ENCODE data around the gene PURA.

PURA gene

GRCh38 chr5:140111011-140111858 is 2.7 kb upstream of the PURA start (continued):
- TF ChIP-seq ELK4 (IDR thresholded peaks at IDR 0.05; ENCODE audit: borderline replicate concordance, low read depth, low read length) (no peak), KLF9 (tag by site-specific recombination; IDR thresholded peaks at IDR 0.05; ENCODE audit: low read depth) (0 out of 2 replicates have a peak, but pooled peaks have one; percentile 17), PRDM10 (tag by site-specific recombination; IDR thresholded peaks at IDR 0.05) (peak; percentile 42; the same call in 1 of the 2 replicates), ZNF157 (tag by site-specific recombination; IDR thresholded peaks at IDR 0.05) (no peak), ZNF785 (tag by site-specific recombination; IDR thresholded peaks at IDR 0.05) (no peak), ZNF514 (tag by site-specific recombination; IDR thresholded peaks at IDR 0.05) (no peak), ZNF596 (tag by site-specific recombination; IDR thresholded peaks at IDR 0.05) (no peak), ZNF549 (tag by site-specific recombination; IDR thresholded peaks at IDR 0.05) (no peak), ZFP41 (tag by site-specific recombination; IDR thresholded peaks at IDR 0.05; ENCODE audit: borderline replicate concordance) (no peak), REPIN1 (tag by site-specific recombination; IDR thresholded peaks at IDR 0.05; ENCODE audit: low read depth) (no peak), ZXDB (tag by site-specific recombination; IDR thresholded peaks at IDR 0.05) (0 out of 2 replicates have a peak, but pooled peaks have one; percentile 26), ZSCAN16 (tag by site-specific recombination; IDR thresholded peaks at IDR 0.05) (no peak), TRIM28 (IDR thresholded peaks at IDR 0.05; ENCODE audit: borderline replicate concordance, low read length) (no peak), ZFP69B (tag by site-specific recombination; IDR thresholded peaks at IDR 0.05) (0 out of 2 replicates have a peak, but pooled peaks have one; percentile 10), ZBTB21 (tag by site-specific recombination; IDR thresholded peaks at IDR 0.05) (no peak), SP2 (tag by site-specific recombination; IDR thresholded peaks at IDR 0.05) (peak; percentile 78), ZNF16 (tag by site-specific recombination; IDR thresholded peaks at IDR 0.05; ENCODE audit: low read depth) (no peak), ZNF341 (tag by site-specific recombination; IDR thresholded peaks at IDR 0.05; ENCODE audit: low read depth) (no peak), ZNF521 (tag by site-specific recombination; IDR thresholded peaks at IDR 0.05) (no peak), ZNF155 (tag by site-specific recombination; IDR thresholded peaks at IDR 0.05) (no peak), ZNF175 (tag by site-specific recombination; IDR thresholded peaks at IDR 0.05) (no peak), ZNF707 (tag by site-specific recombination; IDR thresholded peaks at IDR 0.05) (no peak), ZNF654 (tag by site-specific recombination; IDR thresholded peaks at IDR 0.05; ENCODE audit: low read depth) (no peak), ZNF548 (tag by site-specific recombination; IDR thresholded peaks at IDR 0.05) (no peak), ZNF26 (tag by site-specific recombination; IDR thresholded peaks at IDR 0.05) (no peak), ZNF670 (tag by site-specific recombination; IDR thresholded peaks at IDR 0.05; ENCODE audit: low read depth) (no peak), ZNF658 (tag by site-specific recombination; IDR thresholded peaks at IDR 0.05) (no peak), ZNF776 (tag by site-specific recombination; IDR thresholded peaks at IDR 0.05; ENCODE audit: borderline replicate concordance) (no peak), SALL2 (tag by site-specific recombination; IDR thresholded peaks at IDR 0.05; ENCODE audit: borderline replicate concordance) (no peak), ZBTB6 (tag by site-specific recombination; IDR thresholded peaks at IDR 0.05) (no peak), SETDB1 (IDR thresholded peaks at IDR 0.05; ENCODE audit: insufficient read length, low read length) (no peak), HOXD13 (CRISPR knock-in tag; IDR thresholded peaks at IDR 0.05; ENCODE audit: borderline replicate concordance) (no peak), ZBTB20 (tag by site-specific recombination; IDR thresholded peaks at IDR 0.05) (peak; percentile 62; the same call in 1 of the 2 replicates)
